Heart right ventricle (tissue), 16 donors: ENCODE results near the gene IKBIP. TPM values are rescaled to one million over a fixed set of nuclear protein-coding genes. Genes with fewer than 3 reads are reported as not detected.
"Not testable (repeated sequence)": the region's sequence is repeated elsewhere in the genome, so short reads cannot be mapped to it uniquely, and the experiment has no call there.

Experiments
- ATAC-seq, 8 donors: fragments of 200-7000 bp; cut with Tn5 transposase; one replicate each; pipeline ENCODE4 v1.9.1; 2020; ENCODE audit warnings: mild to moderate bottlenecking in 8 of 8, moderate library complexity in 8 of 8, moderate number of reproducible peaks in 1 of 8
- DNase-seq, 2 donors: peaks; one replicate each; pipeline ENCODE4 v3.0.0-alpha.2; 2020
- H3K27ac ChIP-seq, 10 donors: fragments of 200-600 bp; sonication (generic) in 2 of 10; one replicate each; pipeline versions ENCODE4 v1.5.0 to v1.8.0; 2020 to 2022; ENCODE audit warnings: mild to moderate bottlenecking in 3 of 10
- H3K27me3 ChIP-seq, 7 donors: fragments of 200-600 bp; one replicate each; pipeline ENCODE4 v1.8.0; 2021 to 2022; ENCODE audit warnings: mild to moderate bottlenecking in 2 of 7
- H3K36me3 ChIP-seq, 9 donors: fragments of 200-600 bp; sonication (generic) in 1 of 9; one replicate each; pipeline versions ENCODE4 v1.5.0 to v1.8.0; 2020 to 2022; ENCODE audit warnings: mild to moderate bottlenecking in 2 of 9
- H3K4me1 ChIP-seq, 9 donors: fragments of 200-600 bp; sonication (generic) in 1 of 9; one replicate each; pipeline versions ENCODE4 v1.5.0 to v1.8.0; 2020 to 2022; ENCODE audit warnings: mild to moderate bottlenecking in 4 of 9
- H3K4me3 ChIP-seq, 10 donors: fragments of 200-600 bp; sonication (generic) in 2 of 10; one replicate each; pipeline versions ENCODE4 v1.5.0 to v1.8.0; 2020 to 2022; ENCODE audit warnings: mild to moderate bottlenecking in 7 of 10, moderate library complexity in 2 of 10
- H3K9me3 ChIP-seq, 11 donors: fragments of 200-600 bp in 10 of 11; sonication (generic) in 2 of 11; one replicate each; pipeline versions ENCODE4 v1.5.0 to v1.8.0; 2013 to 2022; ENCODE audit warnings: mild to moderate bottlenecking in 2 of 11, control low read depth in 1 of 11, moderate library complexity in 1 of 11
- CTCF ChIP-seq, 9 donors: fragments of 200-600 bp; sonication (generic) in 2 of 9; IDR thresholded peaks; one replicate each; pipeline versions ENCODE4 v1.5.0 to v1.8.0; 2021 to 2022; ENCODE audit warnings: antibody characterized with exemption in 9 of 9, mild to moderate bottlenecking in 5 of 9, moderate library complexity in 1 of 9
- whole genome bisulfite sequencing, 2 donors: extraction: QIAGEN DNeasy Blood & Tissue Kit; methylation state at CpG; one replicate each; pipeline ENCODE4 v1.1.7; 2013; ENCODE audit warnings: inconsistent platforms in 1 of 2; 5-methylcytosine and 5-hydroxymethylcytosine counted together
- intact Hi-C, 10 donors: fragments of 100-400 bp; cut with DNase I; formaldehyde crosslinking; loops; one replicate each; pipeline versions ENCODE4 v1.11.1 to v1.14.2; 2022
- polyA plus RNA-seq, 2 donors: library from polyadenylated mRNA; stranded (reverse); fragments of 200-250 nt; gene quantifications; one replicate each; pipeline ENCODE4 v1.2.3, GENCODE V29; 2013
- total RNA-seq, 10 donors: library from RNA; stranded (reverse); fragmentation: NEBNext Ultra II Directional in 3 of 10; extraction: Animal tissue kit (Norgen Biotek cat#: 25700) in 3 of 10; gene quantifications; one replicate each; pipeline versions ENCODE4 v1.2.1 to v1.2.4, GENCODE V29; 2021 to 2023
- donor health status: Arrhythmogenic right ventricular cardiomyopathy.
- donor health status: ischemic (EF 13 %, LVEDD 7.1; RV severe dilation, severe dysfunction).
- donor health status: healthy with polysubstance abuse.
- donor health status: DM: no; HTN: yes; CAD: no.
- donor health status: DM: no; HTN: no; CAD: no.
- donor health status: ischemic (EF 25% LVEDD 6.9; RV normal size, moderate dysfunction).
- donor health status: ischemic (EF 25% LVEDD 5.7; RV mildly dilated, moderate dysfunction).
- donor health status: healthy.
- donor health status: DM: yes; HTN: yes; CAD: no.
- donor health status: Ischemic cardiomyopathy.
- donor health status: ischemic (EF 35%, LVEDD 5.7; RV mildly dilated, moderate dysfunction).
- donor health status: nonischemic (EF 11% LVEDD 7.7; RV severe dilation, severe dysfunction).
- donor health status: DM: yes; HTN: yes; CAD: no.
- donor health status: PGD.
- donor health status: ischemic (EF 29% LVEDD 5.4; RV normal size, mild dysfunction).
- donor health status: nonischemic (EF 23%, LVEDD 6.1; RV moderate dilation, normal function).

IKBIP gene
- total and polyA plus RNA-seq, 12 donors, result 2.4 to 13.4 (median 4.8) TPM

DNA sequence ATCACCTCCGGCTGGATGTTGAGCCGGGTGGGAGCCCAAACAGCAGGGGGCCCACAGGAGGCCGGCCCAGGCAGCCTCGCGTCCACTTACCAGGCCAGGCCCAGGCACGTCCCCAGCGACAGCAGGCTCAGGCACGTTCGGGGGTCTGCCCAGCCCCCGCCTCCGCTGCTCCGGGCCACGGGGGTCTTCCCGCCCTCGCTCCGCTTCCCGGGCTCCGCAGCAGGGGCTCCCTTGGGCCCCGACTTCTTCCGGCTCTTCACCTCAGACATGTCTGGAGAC lies 216 bp downstream of the IKBIP start:
- H3K36me3 ChIP-seq, result peaks cover 0 to 16% (median 5%) of the 10 kb centered on the region in 9 donors
- H3K4me1 ChIP-seq, result peaks cover 0 to 47% (median 21%) of the 10 kb centered on the region in 9 donors
- H3K27me3 ChIP-seq, result no peaks in the 10 kb centered on the region
- no peaks in the 10 kb centered on the region for H3K9me3 ChIP-seq
- intact Hi-C loops, result loop anchor here in 9 of 10 donors (2.0 to 10.0 kb wide), 5 partner anchors 50 to 230 kb away; partner anchors contain the start of gene SLC25A3 (in 7 of the 9)
- peak overlapping the region; percentile 66 to 95 (median 90) for H3K27ac ChIP-seq
- TF ChIP-seq CTCF (IDR thresholded peaks at IDR 0.05), result peak in 3 of 9 donors; percentile 14 to 27 (median 20)
- peak; percentile 16 to 50 (median 30) for ATAC-seq
- H3K4me3 ChIP-seq, result peak overlapping the region; percentile 68 to 99 (median 90)
- 0% methylated on average over 20 of the region's 20 CpGs for WGBS, 2 donors
- no peak for DNase-seq

GRCh38 chr12:98642801-98643200 lies 1.8 kb downstream of the IKBIP start:
- not testable (repeated sequence) for H3K36me3 ChIP-seq, H3K27ac ChIP-seq, H3K27me3 ChIP-seq, DNase-seq, ATAC-seq, H3K9me3 ChIP-seq
- WGBS, 2 donors, result 91 to 97% methylated on average over 5 of the region's 5 CpGs
- intact Hi-C loops, result loop anchor here in 5 of 10 donors (5.0 to 10.0 kb wide), 4 partner anchors 48 to 228 kb away; partner anchors contain the start of gene SLC25A3 (in 3 of the 5)
- Histone ChIP-seq H3K4me1 (peaks cover 0 to 57% (median 30%) of the 10 kb centered on the region in 9 donors), H3K4me3 (peak overlapping the region in 2 of 10 donors; percentile 75 to 88)

- DNase-seq (no peak), ATAC-seq (no peak)
- Histone ChIP-seq H3K27me3 (no peaks in the 10 kb centered on the region), H3K9me3 (no peaks in the 10 kb centered on the region), H3K27ac (no peak overlapping the region), H3K36me3 (no peaks in the 10 kb centered on the region), H3K4me1 (peaks cover 0 to 43% (median 15%) of the 10 kb centered on the region in 9 donors), H3K4me3 (no peak overlapping the region)
- WGBS, 2 donors, result 71 to 78% methylated on average over 3 of the region's 3 CpGs
- TF ChIP-seq CTCF (IDR thresholded peaks at IDR 0.05), result no peak
- intact Hi-C loops, result no loop called here
Measured at GRCh38 chr12:98639491-98639890, 5.1 kb downstream of the IKBIP start.

DNA sequence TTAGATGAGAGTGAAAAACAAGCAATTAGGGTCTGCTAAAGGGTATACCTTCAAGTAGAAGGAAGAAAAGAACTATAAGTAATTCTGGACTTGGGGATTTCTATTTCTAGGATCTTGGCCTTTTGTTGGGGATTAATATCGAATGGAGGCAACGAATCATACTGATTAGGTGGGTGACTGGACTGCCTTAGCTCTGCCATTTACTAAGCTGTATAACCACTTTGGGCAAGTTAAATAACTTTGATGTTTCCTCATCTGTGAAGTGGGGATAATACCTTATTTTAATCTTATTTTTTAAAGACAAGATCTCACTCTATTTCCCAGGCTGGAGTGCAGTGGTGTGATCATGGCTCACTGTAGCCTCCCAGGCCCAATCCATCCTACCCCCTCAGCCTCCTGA lies 6.6 kb downstream of the IKBIP start:
- Histone ChIP-seq H3K36me3 (peaks cover 0 to 9% (median 0%) of the 10 kb centered on the region in 9 donors), H3K9me3 (no peaks in the 10 kb centered on the region), H3K4me3 (no peak overlapping the region), H3K27ac (no peak overlapping the region), H3K4me1 (peaks cover 0 to 38% (median 7%) of the 10 kb centered on the region in 9 donors), H3K27me3 (no peaks in the 10 kb centered on the region)
- WGBS, 2 donors, result 93 to 97% methylated on average over 2 of the region's 2 CpGs
- TF ChIP-seq CTCF (IDR thresholded peaks at IDR 0.05), result no peak
- intact Hi-C loops, result no loop called here
- DNase-seq (no peak), ATAC-seq (no peak)

DNA sequence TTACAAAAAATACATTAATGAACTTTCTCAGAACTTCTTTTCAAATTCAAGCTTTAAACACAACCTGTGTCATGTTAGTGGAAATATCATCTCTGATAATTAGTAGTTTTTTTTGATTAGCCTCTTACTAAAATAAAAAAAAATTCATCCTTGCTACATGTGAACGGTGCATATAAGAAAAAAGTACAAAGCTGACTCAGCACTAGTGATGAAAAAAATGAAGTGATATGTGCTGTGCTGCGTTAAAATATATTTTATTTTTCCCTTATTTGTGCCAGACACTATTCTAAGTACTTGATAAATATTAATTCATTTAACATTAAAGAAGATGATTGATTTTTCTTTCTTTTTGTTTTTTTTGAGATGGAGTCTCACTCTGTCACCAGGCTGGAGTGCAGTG lies 7.5 kb downstream of the IKBIP start:
- H3K27ac ChIP-seq, result no peak overlapping the region

More for the DNA sequence above, 7.5 kb downstream of the IKBIP start:
- no peak for DNase-seq
- H3K4me1 ChIP-seq, result peaks cover 0 to 35% (median 5%) of the 10 kb centered on the region in 9 donors
- intact Hi-C loops, result no loop called here
- no peaks in the 10 kb centered on the region for H3K9me3 ChIP-seq
- H3K27me3 ChIP-seq, result no peaks in the 10 kb centered on the region
- no peak for TF ChIP-seq CTCF (IDR thresholded peaks at IDR 0.05)
- no peak overlapping the region for H3K4me3 ChIP-seq
- no peak for ATAC-seq
- H3K36me3 ChIP-seq, result peaks cover 0 to 16% (median 0%) of the 10 kb centered on the region in 9 donors
- 85 to 88% methylated on average over 2 of the region's 2 CpGs for WGBS, 2 donors
